ENCODE results near the gene ABCF3.
A peak's percentile ranks its signal among the peaks of the same experiment; 100 is the strongest.

The ABCF3 gene

DNA sequence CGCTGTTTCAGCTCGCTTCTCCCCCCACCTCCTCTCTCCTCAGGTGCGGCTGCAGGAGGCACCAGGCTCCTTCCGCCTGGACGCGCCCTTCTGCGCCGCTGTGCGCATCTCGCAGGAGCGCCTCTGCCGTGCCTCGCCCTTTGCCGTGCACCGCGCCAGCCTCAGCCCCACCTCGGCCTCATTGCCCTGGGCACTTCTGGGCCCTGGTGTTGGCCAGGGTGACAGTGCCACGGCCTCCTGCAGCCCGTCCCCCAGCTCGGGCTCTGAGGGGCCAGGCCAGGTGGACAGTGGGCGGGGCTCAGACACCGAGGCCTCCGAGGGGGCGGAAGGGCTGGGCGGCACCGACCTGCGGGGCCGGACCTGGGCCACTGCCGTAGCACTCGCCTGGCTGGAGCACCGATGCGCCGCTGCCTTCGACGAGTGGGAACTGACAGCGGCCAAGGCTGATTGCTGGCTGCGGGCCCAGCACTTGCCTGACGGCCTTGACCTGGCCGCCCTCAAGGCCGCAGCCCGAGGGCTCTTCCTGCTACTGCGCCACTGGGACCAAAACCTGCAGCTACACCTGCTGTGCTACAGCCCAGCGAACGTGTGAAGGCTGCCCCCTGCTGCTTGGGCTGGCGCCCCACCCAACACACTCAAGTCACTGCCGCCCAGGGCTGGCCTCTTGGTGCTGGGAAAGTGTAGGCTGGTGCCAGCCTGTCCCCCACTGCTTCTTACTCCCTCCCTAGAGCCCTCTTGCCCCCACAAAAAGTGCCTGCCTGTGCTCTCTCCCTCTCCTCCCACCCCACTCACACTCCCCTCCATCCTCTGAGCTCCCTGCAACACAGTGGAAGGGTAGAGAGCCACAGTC lies 55.7 kb downstream of the ABCF3 start:
- TF ChIP-seq, protein P1, sequence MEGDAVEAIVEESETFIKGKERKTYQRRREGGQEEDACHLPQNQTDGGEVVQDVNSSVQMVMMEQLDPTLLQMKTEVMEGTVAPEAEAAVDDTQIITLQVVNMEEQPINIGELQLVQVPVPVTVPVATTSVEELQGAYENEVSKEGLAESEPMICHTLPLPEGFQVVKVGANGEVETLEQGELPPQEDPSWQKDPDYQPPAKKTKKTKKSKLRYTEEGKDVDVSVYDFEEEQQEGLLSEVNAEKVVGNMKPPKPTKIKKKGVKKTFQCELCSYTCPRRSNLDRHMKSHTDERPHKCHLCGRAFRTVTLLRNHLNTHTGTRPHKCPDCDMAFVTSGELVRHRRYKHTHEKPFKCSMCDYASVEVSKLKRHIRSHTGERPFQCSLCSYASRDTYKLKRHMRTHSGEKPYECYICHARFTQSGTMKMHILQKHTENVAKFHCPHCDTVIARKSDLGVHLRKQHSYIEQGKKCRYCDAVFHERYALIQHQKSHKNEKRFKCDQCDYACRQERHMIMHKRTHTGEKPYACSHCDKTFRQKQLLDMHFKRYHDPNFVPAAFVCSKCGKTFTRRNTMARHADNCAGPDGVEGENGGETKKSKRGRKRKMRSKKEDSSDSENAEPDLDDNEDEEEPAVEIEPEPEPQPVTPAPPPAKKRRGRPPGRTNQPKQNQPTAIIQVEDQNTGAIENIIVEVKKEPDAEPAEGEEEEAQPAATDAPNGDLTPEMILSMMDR (IDR thresholded peaks at IDR 0.05; ENCODE audit: poor library complexity, severe bottlenecking): peak; percentile 66
- peaks cover 26% of the 10 kb centered on the region for H3K36me3 ChIP-seq (ENCODE audit: low read depth)
- no peak overlapping the region for H3K4me3 ChIP-seq (ENCODE audit: severe bottlenecking)
- H3K27me3 ChIP-seq (ENCODE audit: insufficient read depth, poor library complexity, severe bottlenecking): no peaks in the 10 kb centered on the region
- ATAC-seq (ENCODE audit: low read depth): peak; percentile 82
- H3K27ac ChIP-seq (ENCODE audit: poor library complexity, severe bottlenecking): no peak overlapping the region
- no peaks in the 10 kb centered on the region for H3K4me1 ChIP-seq (ENCODE audit: insufficient read depth, poor library complexity, severe bottlenecking)
- DNase-seq (ENCODE audit: low spot score): peak; percentile 64
- H3K9me3 ChIP-seq (ENCODE audit: severe bottlenecking): no peaks in the 10 kb centered on the region

DNA sequence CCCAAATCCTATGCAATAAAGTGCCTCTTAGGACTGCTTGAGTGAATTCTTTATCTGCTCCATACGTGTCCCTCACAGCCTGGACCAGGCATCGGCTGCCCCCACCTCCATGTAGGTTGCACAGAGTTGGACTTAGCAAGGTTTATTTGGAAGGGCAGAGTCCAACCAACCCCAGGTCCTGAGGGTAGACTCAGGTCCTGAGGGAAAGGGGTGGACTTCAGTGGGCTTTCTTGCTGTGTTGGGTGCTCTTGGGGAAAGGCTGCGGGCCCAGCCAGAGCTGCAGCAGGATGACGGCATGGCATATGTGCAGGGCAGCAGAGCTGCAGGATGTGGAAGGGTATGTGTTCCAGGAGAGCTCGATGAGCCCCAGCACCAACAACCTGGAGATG lies 56.3 kb downstream of the ABCF3 start:
- no peaks in the 10 kb centered on the region for H3K27me3 ChIP-seq (ENCODE audit: insufficient read depth, poor library complexity, severe bottlenecking)
- TF ChIP-seq, protein P1 (IDR thresholded peaks at IDR 0.05; ENCODE audit: poor library complexity, severe bottlenecking): no peak
- ATAC-seq (ENCODE audit: low read depth) (peak; percentile 2; the same call in 1 of the 3 replicates), DNase-seq (ENCODE audit: low spot score) (no peak)
- no peaks in the 10 kb centered on the region for H3K9me3 ChIP-seq (ENCODE audit: severe bottlenecking)
- H3K36me3 ChIP-seq (ENCODE audit: low read depth): peaks cover 26% of the 10 kb centered on the region
- no peak overlapping the region for H3K4me3 ChIP-seq (ENCODE audit: severe bottlenecking)
- H3K27ac ChIP-seq (ENCODE audit: poor library complexity, severe bottlenecking): no peak overlapping the region
- H3K4me1 ChIP-seq (ENCODE audit: insufficient read depth, poor library complexity, severe bottlenecking): no peaks in the 10 kb centered on the region
